K562 (cell line): Measurements from ENCODE around the gene CISD2. TPM values are rescaled to one million over a fixed set of nuclear protein-coding genes. Genes with fewer than 3 reads are reported as not detected.

Source experiments
- AFF4 ChIP-seq: sonication (generic); formaldehyde crosslinking; IDR thresholded peaks from 2 replicates; pipeline ENCODE4 v1.8.0; 2023; ENCODE audit warnings: mild to moderate bottlenecking, missing genetic modification reagents
- ARID1B ChIP-seq: fragments of 450-650 bp; IDR thresholded peaks from 2 replicates; pipeline ENCODE4 v1.6.1; 2016; ENCODE audit warnings: antibody characterized with exemption, mild to moderate bottlenecking, inconsistent platforms
- ATF2 ChIP-seq: sonication (generic); formaldehyde crosslinking; IDR thresholded peaks from 2 replicates; pipeline ENCODE4 v1.8.1; 2022; ENCODE audit warnings: missing genetic modification reagents
- BACH1 ChIP-seq: fragments of 200-800 bp; sonication (Bioruptor generic); IDR thresholded peaks from 2 replicates; pipeline ENCODE4 v1.6.1; 2016; ENCODE audit warnings: missing genetic modification characterization, missing compliant biosample characterization
- EP300 ChIP-seq: IDR thresholded peaks from 2 replicates; pipeline ENCODE4 v1.6.1; 2012; ENCODE audit warnings: low read length, improper control_type of control experiment
- FOXK2 ChIP-seq, 2 experiments: fragments of 450-650 bp; IDR thresholded peaks in 1 of 2; conservative IDR thresholded peaks in 1 of 2; 2 replicates each; pipeline ENCODE4 v1.6.1; 2016; ENCODE audit warnings: low read depth in 2 of 2, mild to moderate bottlenecking in 1 of 2
- GTF2A2 ChIP-seq: IDR thresholded peaks from 2 replicates; pipeline ENCODE4 v1.6.1; 2016; ENCODE audit warnings: mild to moderate bottlenecking, missing genetic modification characterization, missing compliant biosample characterization
- HNRNPUL1 ChIP-seq: fragments of 200-400 bp; formaldehyde crosslinking; IDR thresholded peaks from 2 replicates; pipeline ENCODE4 v1.6.1; 2017; ENCODE audit warnings: low read length
- MYNN ChIP-seq, 2 experiments: sonication (generic); formaldehyde crosslinking in 1 of 2; IDR thresholded peaks; 2 replicates each; pipeline versions ENCODE4 v1.5.0 to v1.6.1; 2016 to 2020; ENCODE audit warnings: antibody characterized with exemption in 1 of 2, missing genetic modification reagents in 1 of 2
- NBN ChIP-seq: fragments of 450-650 bp; IDR thresholded peaks from 2 replicates; pipeline ENCODE4 v1.6.1; 2016; ENCODE audit warnings: low read depth, mild to moderate bottlenecking
- NFE2 ChIP-seq: IDR thresholded peaks from 2 replicates; pipeline ENCODE4 v1.6.1; 2014; ENCODE audit warnings: antibody characterized with exemption, low read depth
- NFE2L1 ChIP-seq: fragments of 450-650 bp; IDR thresholded peaks from 2 replicates; pipeline ENCODE4 v1.6.1; 2016; ENCODE audit warnings: missing genetic modification characterization, low read depth, mild to moderate bottlenecking, missing compliant biosample characterization, moderate library complexity, borderline replicate concordance
- NFIX ChIP-seq: fragments of 250-450 bp; sonication (Bioruptor Pico); IDR thresholded peaks from 2 replicates; pipeline ENCODE4 v1.4.0; 2020; ENCODE audit warnings: low read depth, mild to moderate bottlenecking, moderate library complexity
- PTTG1 ChIP-seq: fragments of 450-650 bp; IDR thresholded peaks from 2 replicates; pipeline ENCODE4 v1.6.1; 2016; ENCODE audit warnings: low read depth, mild to moderate bottlenecking, missing genetic modification characterization, missing compliant biosample characterization
- RBBP5 ChIP-seq: fragments of 200-600 bp; sonication (generic); IDR thresholded peaks from 2 replicates; pipeline ENCODE4 v1.6.1; 2012; ENCODE audit warnings: borderline replicate concordance, mild to moderate bottlenecking, low read length, control low read depth, inconsistent platforms; ENCODE audit not compliant: insufficient read depth, poor library complexity, severe bottlenecking
- SLC30A9 ChIP-seq: fragments of 250-450 bp; sonication (Bioruptor Pico); IDR thresholded peaks from 2 replicates; pipeline ENCODE4 v1.8.0; 2022; ENCODE audit warnings: mild to moderate bottlenecking, moderate library complexity
- THRB ChIP-seq: fragments of 450-650 bp; formaldehyde crosslinking; conservative IDR thresholded peaks from 2 replicates; pipeline ENCODE4 v1.4.0; 2022; ENCODE audit warnings: mild to moderate bottlenecking, missing genetic modification characterization
- ZNF124 ChIP-seq: sonication (generic); formaldehyde crosslinking; IDR thresholded peaks from 2 replicates; pipeline ENCODE4 v1.8.1; 2022; ENCODE audit warnings: missing genetic modification reagents
- ZNF551 ChIP-seq: fragments of 250-450 bp; sonication (Bioruptor Pico); IDR thresholded peaks from 2 replicates; pipeline ENCODE4 v1.5.0; 2021; ENCODE audit warnings: mild to moderate bottlenecking, moderate library complexity
- ZNF57 ChIP-seq: fragments of 450-650 bp; formaldehyde crosslinking; IDR thresholded peaks from 2 replicates; pipeline ENCODE4 v1.4.0; 2020; ENCODE audit warnings: mild to moderate bottlenecking, moderate library complexity
- polyA plus RNA-seq, 8 experiments: library from polyadenylated mRNA; depleted of rRNA in 4 of 8; stranded (reverse) in 5 of 8; unstranded in 3 of 8; fragments of >200 nt; fragmentation: Nextera tagmentation in 2 of 8; fragmentation: Illumina TruSeq in 1 of 8; extraction: Ambion mirVana in 2 of 8; extraction: Trizol in 1 of 8; gene quantifications; 2 replicates each; pipeline versions ENCODE4 v1.2.1 to v1.2.3, GENCODE V29; 2011 to 2014; ENCODE audit warnings: inconsistent platforms in 1 of 8, missing spikeins in 1 of 8
- total RNA-seq, 7 experiments: library from RNA; depleted of rRNA in 6 of 7; stranded (reverse); fragments of >200 nt in 6 of 7; fragmentation: Illumina TruSeq in 2 of 7; extraction: Trizol in 2 of 7; gene quantifications; 2 replicates each; pipeline versions ENCODE4 v1.2.1 to v1.2.3, GENCODE V29; 2011 to 2021; ENCODE audit warnings: low replicate concordance in 1 of 7
- TF ChIP-seq, protein P1 (sequence below): fragments of 450-650 bp; IDR thresholded peaks from 2 replicates; pipeline ENCODE4 v1.6.1; 2016; ENCODE audit warnings: borderline replicate concordance

The CISD2 gene
- total and polyA plus RNA-seq, 9 of the 15 experiments (the other 6 are each of a cell fraction or from before 2014, with no cell fraction given), result 37.8 to 91.4 (median 59.8) TPM

- TF ChIP-seq ATF2 (CRISPR knock-in tag), result no peak
- no peak for TF ChIP-seq BACH1 (tag)
- TF ChIP-seq EP300, result 0 out of 2 replicates have a peak, but pooled peaks have one; percentile 11
- peak; percentile 100 for TF ChIP-seq MYNN (IDR thresholded peaks at IDR 0.05)
- TF ChIP-seq MYNN (CRISPR knock-in tag; IDR thresholded peaks at IDR 0.05), result no peak
- no peak for TF ChIP-seq NFIX
- TF ChIP-seq ARID1B, result peak; percentile 23; the same call in 1 of the 2 replicates
- no peak for TF ChIP-seq GTF2A2 (tag)
- TF ChIP-seq NBN, result 0 out of 2 replicates have a peak, but pooled peaks have one; percentile 45
- TF ChIP-seq NFE2L1, result no peak
- no peak for TF ChIP-seq PTTG1
- TF ChIP-seq, protein P1, sequence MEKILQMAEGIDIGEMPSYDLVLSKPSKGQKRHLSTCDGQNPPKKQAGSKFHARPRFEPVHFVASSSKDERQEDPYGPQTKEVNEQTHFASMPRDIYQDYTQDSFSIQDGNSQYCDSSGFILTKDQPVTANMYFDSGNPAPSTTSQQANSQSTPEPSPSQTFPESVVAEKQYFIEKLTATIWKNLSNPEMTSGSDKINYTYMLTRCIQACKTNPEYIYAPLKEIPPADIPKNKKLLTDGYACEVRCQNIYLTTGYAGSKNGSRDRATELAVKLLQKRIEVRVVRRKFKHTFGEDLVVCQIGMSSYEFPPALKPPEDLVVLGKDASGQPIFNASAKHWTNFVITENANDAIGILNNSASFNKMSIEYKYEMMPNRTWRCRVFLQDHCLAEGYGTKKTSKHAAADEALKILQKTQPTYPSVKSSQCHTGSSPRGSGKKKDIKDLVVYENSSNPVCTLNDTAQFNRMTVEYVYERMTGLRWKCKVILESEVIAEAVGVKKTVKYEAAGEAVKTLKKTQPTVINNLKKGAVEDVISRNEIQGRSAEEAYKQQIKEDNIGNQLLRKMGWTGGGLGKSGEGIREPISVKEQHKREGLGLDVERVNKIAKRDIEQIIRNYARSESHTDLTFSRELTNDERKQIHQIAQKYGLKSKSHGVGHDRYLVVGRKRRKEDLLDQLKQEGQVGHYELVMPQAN, result no peak
- TF ChIP-seq ZNF124 (CRISPR knock-in tag), result no peak
- TF ChIP-seq AFF4, result no peak
- TF ChIP-seq NFE2, result peak; percentile 52; the same call in 1 of the 2 replicates
- no peak for TF ChIP-seq FOXK2 (conservative IDR thresholded peaks at IDR 0.05 in 1 of 2, IDR thresholded peaks at IDR 0.05 in 1 of 2; ENCODE audit: low read depth in 2 of 2)
- no peak for TF ChIP-seq THRB (CRISPR knock-in tag)
- TF ChIP-seq RBBP5, result no peak
- TF ChIP-seq SLC30A9 (CRISPR knock-in tag), result no peak
- no peak for TF ChIP-seq ZNF57 (CRISPR knock-in tag)
- no peak for TF ChIP-seq ZNF551 (CRISPR knock-in tag)
- no peak for TF ChIP-seq HNRNPUL1
These were observed 36.7 kb upstream of the CISD2 start (continued) for GRCh38 chr4:102832105-102832504.
